HepG2 (cell line): Measurements from ENCODE around the gene CDT1. TPM values are rescaled to one million over a fixed set of nuclear protein-coding genes. Genes with fewer than 3 reads are reported as not detected.

Source experiments
- ARID2 ChIP-seq: sonication (generic); formaldehyde crosslinking; IDR thresholded peaks from 2 replicates; pipeline ENCODE4 v1.8.1; 2022; ENCODE audit warnings: mild to moderate bottlenecking, missing genetic modification reagents, borderline replicate concordance
- HOXA5 ChIP-seq: sonication (generic); formaldehyde crosslinking; IDR thresholded peaks from 2 replicates; pipeline ENCODE4 v1.4.0; 2020; ENCODE audit warnings: missing genetic modification reagents
- ISL2 ChIP-seq: sonication (generic); formaldehyde crosslinking; IDR thresholded peaks from 2 replicates; pipeline ENCODE4 v1.5.0; 2020; ENCODE audit warnings: missing genetic modification reagents
- KDM5B ChIP-seq: sonication (generic); formaldehyde crosslinking; IDR thresholded peaks from 2 replicates; pipeline ENCODE4 v1.4.0; 2020; ENCODE audit warnings: missing genetic modification reagents, mild to moderate bottlenecking, borderline replicate concordance
- MED13 ChIP-seq: sonication (generic); formaldehyde crosslinking; IDR thresholded peaks from 2 replicates; pipeline ENCODE4 v1.5.0; 2020; ENCODE audit warnings: missing genetic modification reagents
- MED8 ChIP-seq: sonication (generic); formaldehyde crosslinking; IDR thresholded peaks from 2 replicates; pipeline ENCODE4 v1.8.1; 2023; ENCODE audit warnings: mild to moderate bottlenecking, missing genetic modification reagents; ENCODE audit not compliant: insufficient replicate concordance
- NFATC3 ChIP-seq: sonication (generic); formaldehyde crosslinking; IDR thresholded peaks from 2 replicates; pipeline ENCODE4 v1.5.1; 2020; ENCODE audit warnings: mild to moderate bottlenecking, missing genetic modification reagents
- PTBP1 ChIP-seq: fragments of 200-400 bp; formaldehyde crosslinking; IDR thresholded peaks from 2 replicates; pipeline ENCODE4 v1.6.1; 2018; ENCODE audit warnings: low read length, low read depth; ENCODE audit not compliant: poor library complexity, severe bottlenecking
- SMYD3 ChIP-seq: sonication (generic); formaldehyde crosslinking; IDR thresholded peaks from 2 replicates; pipeline ENCODE4 v1.8.1; 2023; ENCODE audit warnings: mild to moderate bottlenecking, missing genetic modification reagents
- ZFP36 ChIP-seq: fragments of 150-350 bp; IDR thresholded peaks from 2 replicates; pipeline ENCODE4 v1.6.1; 2018; ENCODE audit warnings: borderline replicate concordance, low read length, low read depth; ENCODE audit not compliant: partially characterized antibody
- ZFP62 ChIP-seq: sonication (generic); formaldehyde crosslinking; IDR thresholded peaks from 2 replicates; pipeline ENCODE4 v1.4.0; 2020; ENCODE audit warnings: missing genetic modification reagents
- ZFX ChIP-seq: sonication (generic); formaldehyde crosslinking; IDR thresholded peaks from 2 replicates; pipeline ENCODE4 v1.4.0; 2020; ENCODE audit warnings: mild to moderate bottlenecking, low read depth, missing genetic modification reagents, moderate library complexity
- ZMYM4 ChIP-seq: sonication (generic); formaldehyde crosslinking; IDR thresholded peaks from 2 replicates; pipeline ENCODE4 v1.8.1; 2023; ENCODE audit warnings: mild to moderate bottlenecking, missing genetic modification reagents
- ZNF138 ChIP-seq: sonication (generic); formaldehyde crosslinking; IDR thresholded peaks from 2 replicates; pipeline ENCODE4 v1.5.0; 2020; ENCODE audit warnings: mild to moderate bottlenecking, low read depth, missing genetic modification reagents
- ZNF251 ChIP-seq: sonication (generic); formaldehyde crosslinking; IDR thresholded peaks from 2 replicates; pipeline ENCODE4 v1.9.0; 2021; ENCODE audit warnings: mild to moderate bottlenecking, missing genetic modification reagents
- ZNF333 ChIP-seq: sonication (generic); formaldehyde crosslinking; IDR thresholded peaks from 2 replicates; pipeline ENCODE4 v1.4.0; 2020; ENCODE audit warnings: mild to moderate bottlenecking, missing genetic modification reagents, borderline replicate concordance
- ZNF564 ChIP-seq: sonication (generic); formaldehyde crosslinking; IDR thresholded peaks from 2 replicates; pipeline ENCODE4 v1.8.1; 2023; ENCODE audit warnings: mild to moderate bottlenecking, missing genetic modification reagents
- ZNF598 ChIP-seq: sonication (generic); formaldehyde crosslinking; IDR thresholded peaks from 2 replicates; pipeline ENCODE4 v1.5.1; 2020; ENCODE audit warnings: mild to moderate bottlenecking, missing genetic modification reagents, borderline replicate concordance
- ZNF749 ChIP-seq: sonication (generic); formaldehyde crosslinking; IDR thresholded peaks from 2 replicates; pipeline ENCODE4 v1.8.0; 2022; ENCODE audit warnings: mild to moderate bottlenecking, missing genetic modification reagents, moderate library complexity, borderline replicate concordance
- ZNF816 ChIP-seq: sonication (generic); formaldehyde crosslinking; IDR thresholded peaks from 2 replicates; pipeline ENCODE4 v1.8.0; 2022; ENCODE audit warnings: missing genetic modification reagents, mild to moderate bottlenecking, borderline replicate concordance
- polyA plus RNA-seq, 8 experiments: library from polyadenylated mRNA; depleted of rRNA in 3 of 8; stranded (reverse) in 7 of 8; unstranded in 1 of 8; fragments of >200 nt; fragmentation: Illumina TruSeq in 4 of 8; extraction: Trizol in 4 of 8; gene quantifications; 2 replicates each; pipeline versions ENCODE4 v1.2.1 to v1.2.3, GENCODE V29; 2011 to 2016; ENCODE audit warnings: low read depth in 4 of 8, missing spikeins in 1 of 8, mixed read lengths in 1 of 8; ENCODE audit not compliant: insufficient read depth in 1 of 8
- total RNA-seq, 5 experiments: library from RNA; depleted of rRNA; stranded (reverse); fragments of >200 nt; fragmentation: Illumina TruSeq; extraction: Trizol; gene quantifications; 2 replicates each; pipeline ENCODE4 v1.2.3, GENCODE V29; 2016; ENCODE audit warnings: low read depth in 1 of 5
- TF ChIP-seq, protein P1 (sequence below): sonication (generic); formaldehyde crosslinking; IDR thresholded peaks from 2 replicates; pipeline ENCODE4 v1.9.0; 2022; ENCODE audit warnings: missing genetic modification reagents, mild to moderate bottlenecking, borderline replicate concordance
- TF ChIP-seq, protein P2 (sequence below): sonication (generic); formaldehyde crosslinking; IDR thresholded peaks from 2 replicates; pipeline ENCODE4 v1.9.0; 2021; ENCODE audit warnings: missing genetic modification reagents, borderline replicate concordance
- TF ChIP-seq, protein P3 (sequence below): sonication (generic); formaldehyde crosslinking; IDR thresholded peaks from 2 replicates; pipeline ENCODE4 v1.8.1; 2023; ENCODE audit warnings: mild to moderate bottlenecking, moderate library complexity, missing genetic modification reagents
- TF ChIP-seq, protein P4 (sequence below): IDR thresholded peaks from 2 replicates; pipeline ENCODE4 v1.6.1; 2016; ENCODE audit warnings: low read depth

CDT1 gene
- total and polyA plus RNA-seq, 2 of the 13 experiments (the other 11 are each of a cell fraction or from before 2014, with no cell fraction given): 23.1 to 23.8 TPM

DNA sequence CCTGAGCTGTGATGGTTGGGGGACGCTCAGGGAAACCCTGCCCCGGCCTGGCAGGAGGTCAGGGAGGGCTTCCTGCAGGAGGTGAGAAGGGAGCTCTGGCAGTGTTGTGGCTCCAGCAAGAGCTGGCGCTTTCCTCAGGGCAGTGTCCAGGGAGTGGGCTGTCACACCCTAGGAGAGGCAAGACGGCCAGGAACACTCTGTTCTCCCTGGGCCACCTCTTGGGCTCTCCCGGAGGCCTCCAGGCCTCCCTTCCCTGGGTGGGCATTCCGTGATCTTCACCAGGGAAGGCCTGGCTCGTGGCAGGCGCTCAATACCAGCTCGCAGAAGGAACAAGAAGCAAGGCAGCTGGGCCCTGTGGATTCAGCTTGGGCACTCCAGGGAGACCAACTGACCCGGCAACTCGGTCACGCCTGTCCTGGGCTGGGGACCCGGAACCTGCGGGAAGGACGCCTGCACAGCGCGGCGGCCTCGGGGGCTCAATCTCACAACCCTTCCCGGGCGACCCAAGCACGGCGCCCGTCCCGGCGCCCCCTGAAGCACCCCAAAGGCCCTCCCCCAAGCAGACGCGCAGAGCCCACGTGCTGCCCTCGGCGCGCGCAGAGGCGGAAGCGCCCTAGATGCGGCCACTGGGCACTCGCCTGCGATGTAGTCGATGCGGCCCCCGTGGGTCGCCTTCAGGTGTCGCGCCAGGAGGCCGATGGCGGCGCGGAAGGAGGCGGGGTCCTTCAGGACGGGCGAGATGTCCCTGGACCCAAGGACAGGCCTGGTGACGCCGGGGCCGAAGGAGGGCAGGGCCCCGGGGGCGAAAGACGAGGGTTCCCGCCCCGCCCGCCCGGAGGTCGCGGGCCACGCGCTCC, 7.6 kb downstream of the CDT1 start (continued):
- TF ChIP-seq ZFP62 (CRISPR knock-in tag) (no peak), ZNF564 (CRISPR knock-in tag) (peak; percentile 94), ZNF816 (peak; percentile 98; the same call in 1 of the 2 replicates), ZFP36 (peak; percentile 49), KDM5B (no peak), HOXA5 (CRISPR knock-in tag) (peak; percentile 63; the same call in 1 of the 2 replicates), ZNF598 (no peak), ZNF138 (CRISPR knock-in tag) (0 out of 2 replicates have a peak, but pooled peaks have one; percentile 60), ZFX (CRISPR knock-in tag) (no peak), ZNF333 (CRISPR knock-in tag) (peak; percentile 56; the same call in 1 of the 2 replicates), NFATC3 (CRISPR knock-in tag) (peak; percentile 26; the same call in 1 of the 2 replicates), ISL2 (CRISPR knock-in tag) (no peak), ZMYM4 (no peak), MED13 (CRISPR knock-in tag) (no peak; the same call in 1 of the 2 replicates), SMYD3 (CRISPR knock-in tag) (no peak), ARID2 (no peak), ZNF749 (CRISPR knock-in tag) (no peak; the same call in 1 of the 2 replicates), PTBP1 (no peak), MED8 (CRISPR knock-in tag) (peak; percentile 90), ZNF251 (CRISPR knock-in tag) (peak; percentile 14; the same call in 1 of the 2 replicates)
- TF ChIP-seq, protein P1, sequence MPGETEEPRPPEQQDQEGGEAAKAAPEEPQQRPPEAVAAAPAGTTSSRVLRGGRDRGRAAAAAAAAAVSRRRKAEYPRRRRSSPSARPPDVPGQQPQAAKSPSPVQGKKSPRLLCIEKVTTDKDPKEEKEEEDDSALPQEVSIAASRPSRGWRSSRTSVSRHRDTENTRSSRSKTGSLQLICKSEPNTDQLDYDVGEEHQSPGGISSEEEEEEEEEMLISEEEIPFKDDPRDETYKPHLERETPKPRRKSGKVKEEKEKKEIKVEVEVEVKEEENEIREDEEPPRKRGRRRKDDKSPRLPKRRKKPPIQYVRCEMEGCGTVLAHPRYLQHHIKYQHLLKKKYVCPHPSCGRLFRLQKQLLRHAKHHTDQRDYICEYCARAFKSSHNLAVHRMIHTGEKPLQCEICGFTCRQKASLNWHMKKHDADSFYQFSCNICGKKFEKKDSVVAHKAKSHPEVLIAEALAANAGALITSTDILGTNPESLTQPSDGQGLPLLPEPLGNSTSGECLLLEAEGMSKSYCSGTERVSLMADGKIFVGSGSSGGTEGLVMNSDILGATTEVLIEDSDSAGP (CRISPR knock-in tag): no peak
- TF ChIP-seq, protein P2, sequence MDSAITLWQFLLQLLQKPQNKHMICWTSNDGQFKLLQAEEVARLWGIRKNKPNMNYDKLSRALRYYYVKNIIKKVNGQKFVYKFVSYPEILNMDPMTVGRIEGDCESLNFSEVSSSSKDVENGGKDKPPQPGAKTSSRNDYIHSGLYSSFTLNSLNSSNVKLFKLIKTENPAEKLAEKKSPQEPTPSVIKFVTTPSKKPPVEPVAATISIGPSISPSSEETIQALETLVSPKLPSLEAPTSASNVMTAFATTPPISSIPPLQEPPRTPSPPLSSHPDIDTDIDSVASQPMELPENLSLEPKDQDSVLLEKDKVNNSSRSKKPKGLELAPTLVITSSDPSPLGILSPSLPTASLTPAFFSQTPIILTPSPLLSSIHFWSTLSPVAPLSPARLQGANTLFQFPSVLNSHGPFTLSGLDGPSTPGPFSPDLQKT (CRISPR knock-in tag): no peak
- TF ChIP-seq, protein P3, sequence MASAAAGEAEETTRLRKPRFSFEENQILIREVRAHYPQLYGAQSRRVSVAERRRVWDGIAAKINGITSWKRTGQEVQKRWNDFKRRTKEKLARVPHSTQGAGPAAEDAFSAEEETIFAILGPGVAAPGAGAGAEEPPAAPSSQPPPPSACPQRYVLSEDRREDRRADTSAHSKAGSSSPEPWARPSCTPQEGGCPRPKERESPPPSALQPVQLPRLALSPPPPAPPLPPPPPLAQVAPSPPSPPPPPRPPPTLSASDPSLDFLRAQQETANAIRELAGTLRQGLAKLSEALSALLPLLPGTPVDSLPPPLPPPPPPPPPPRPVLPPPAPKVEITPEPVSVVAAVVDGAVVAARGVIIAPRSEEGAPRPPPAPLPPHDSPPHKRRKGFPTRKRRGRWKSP (CRISPR knock-in tag): 0 out of 2 replicates have a peak, but pooled peaks have one; percentile 45
- TF ChIP-seq, protein P4, sequence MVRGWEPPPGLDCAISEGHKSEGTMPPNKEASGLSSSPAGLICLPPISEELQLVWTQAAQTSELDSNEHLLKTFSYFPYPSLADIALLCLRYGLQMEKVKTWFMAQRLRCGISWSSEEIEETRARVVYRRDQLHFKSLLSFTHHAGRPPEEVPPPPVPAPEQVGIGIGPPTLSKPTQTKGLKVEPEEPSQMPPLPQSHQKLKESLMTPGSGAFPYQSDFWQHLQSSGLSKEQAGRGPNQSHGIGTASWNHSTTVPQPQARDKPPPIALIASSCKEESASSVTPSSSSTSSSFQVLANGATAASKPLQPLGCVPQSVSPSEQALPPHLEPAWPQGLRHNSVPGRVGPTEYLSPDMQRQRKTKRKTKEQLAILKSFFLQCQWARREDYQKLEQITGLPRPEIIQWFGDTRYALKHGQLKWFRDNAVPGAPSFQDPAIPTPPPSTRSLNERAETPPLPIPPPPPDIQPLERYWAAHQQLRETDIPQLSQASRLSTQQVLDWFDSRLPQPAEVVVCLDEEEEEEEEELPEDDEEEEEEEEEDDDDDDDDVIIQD (CRISPR knock-in tag): no peak
